Right lung (tissue), 5 donors: ENCODE results near the gene CYTH3. TPM values are rescaled to one million over a fixed set of nuclear protein-coding genes. Genes with fewer than 3 reads are reported as not detected.
"Not testable (repeated sequence)": the region's sequence is repeated elsewhere in the genome, so short reads cannot be mapped to it uniquely, and the experiment has no call there.

Source experiments
- DNase-seq, 2 donors: peaks; one replicate each; pipeline ENCODE4 v3.0.0-alpha.2; 2013
- polyA plus RNA-seq, 5 donors: library from polyadenylated mRNA; unstranded; fragments of 120-200 nt; gene quantifications; one replicate each; pipeline versions ENCODE4 v1.2.1 to v1.2.3, GENCODE V29; 2013; ENCODE audit warnings: inconsistent platforms in 1 of 5, low replicate concordance in 1 of 5; ENCODE audit not compliant: insufficient read length in 5 of 5, insufficient read depth in 1 of 5

Gene CYTH3
- polyA plus RNA-seq, 5 donors = 20.3 to 28.5 (median 27.5) TPM

DNA sequence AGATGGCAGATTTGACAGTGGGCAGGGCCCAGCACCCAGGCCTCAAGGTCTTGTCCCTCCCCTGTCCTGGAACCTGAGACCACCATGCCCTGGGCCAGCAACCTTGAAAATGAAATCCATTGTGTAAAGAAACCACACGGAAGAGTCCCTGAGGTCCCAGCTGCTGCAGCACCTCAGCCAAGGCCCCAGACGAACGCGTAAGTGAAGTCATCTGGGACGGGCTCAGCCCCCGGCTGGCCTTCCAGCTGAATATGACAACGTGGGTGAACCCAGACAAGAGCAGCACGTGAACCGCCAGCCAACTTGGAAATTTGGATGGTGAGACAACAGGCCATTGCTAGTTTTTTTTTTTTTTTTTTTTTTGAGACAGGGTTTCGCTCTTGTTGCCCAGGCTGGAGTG is 70.3 kb downstream of the CYTH3 start:
- no peak for DNase-seq

DNA sequence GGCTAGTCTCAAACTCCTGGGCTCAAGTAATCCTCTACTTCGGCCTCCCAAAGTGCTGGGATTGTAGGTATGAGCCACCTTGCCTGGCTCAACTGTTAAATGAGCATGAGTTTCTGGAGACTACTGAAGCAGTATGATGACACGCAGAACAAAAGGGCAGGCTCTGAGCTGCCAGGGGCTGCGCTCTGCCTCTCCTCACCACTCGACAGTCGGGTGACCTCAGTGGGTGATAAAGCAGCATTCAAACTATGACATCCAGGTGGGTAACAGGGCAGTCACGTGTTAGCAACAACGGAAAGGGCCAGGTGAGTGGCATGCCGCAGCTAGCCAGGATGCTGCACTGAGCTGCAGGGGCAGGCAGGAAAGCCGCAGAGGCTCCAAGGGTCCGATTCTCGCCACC is 71.5 kb downstream of the CYTH3 start:
- DNase-seq = no peak

DNA sequence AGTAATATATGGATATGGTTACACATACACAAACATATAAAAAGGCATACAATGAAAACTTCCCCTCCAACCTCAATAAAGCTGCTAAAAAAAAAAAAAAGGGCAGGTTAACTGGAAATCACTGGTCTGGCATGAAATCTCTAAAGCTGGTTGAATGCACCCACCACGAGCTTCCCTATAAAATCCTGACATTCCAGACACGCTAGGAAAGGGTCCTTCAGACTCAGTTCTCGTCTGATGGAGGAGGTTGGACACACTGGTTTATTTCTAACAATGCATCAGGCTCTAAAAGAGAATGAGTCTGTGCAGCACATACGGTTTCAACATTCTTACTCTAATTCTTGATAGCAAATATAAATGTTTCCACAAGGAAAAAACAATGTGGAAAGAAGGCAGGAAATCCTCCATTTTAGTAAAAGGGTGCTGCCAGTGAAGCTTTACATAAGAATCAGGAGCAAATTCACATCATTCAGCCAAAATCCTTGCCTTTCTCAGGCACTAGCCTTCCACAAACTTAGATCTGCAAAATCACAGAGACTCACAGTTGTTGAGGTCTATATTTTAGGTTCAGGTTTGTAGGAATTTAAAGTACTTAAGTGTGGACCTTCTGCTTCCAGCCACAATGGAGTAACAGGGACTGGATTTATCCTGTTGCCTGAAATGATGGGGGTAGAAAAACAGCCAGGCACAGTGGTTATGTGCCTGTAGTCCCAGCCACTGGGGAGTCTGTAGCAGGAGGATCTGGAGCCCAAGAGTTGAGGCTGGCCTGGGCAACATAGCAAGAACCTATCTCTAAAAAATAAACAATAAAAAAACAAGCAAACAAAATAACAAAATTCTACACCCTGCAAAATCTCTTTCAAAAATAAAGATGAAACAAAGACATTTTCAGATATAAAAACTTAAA is 73.5 kb downstream of the CYTH3 start:
- DNase-seq = no peak

DNA sequence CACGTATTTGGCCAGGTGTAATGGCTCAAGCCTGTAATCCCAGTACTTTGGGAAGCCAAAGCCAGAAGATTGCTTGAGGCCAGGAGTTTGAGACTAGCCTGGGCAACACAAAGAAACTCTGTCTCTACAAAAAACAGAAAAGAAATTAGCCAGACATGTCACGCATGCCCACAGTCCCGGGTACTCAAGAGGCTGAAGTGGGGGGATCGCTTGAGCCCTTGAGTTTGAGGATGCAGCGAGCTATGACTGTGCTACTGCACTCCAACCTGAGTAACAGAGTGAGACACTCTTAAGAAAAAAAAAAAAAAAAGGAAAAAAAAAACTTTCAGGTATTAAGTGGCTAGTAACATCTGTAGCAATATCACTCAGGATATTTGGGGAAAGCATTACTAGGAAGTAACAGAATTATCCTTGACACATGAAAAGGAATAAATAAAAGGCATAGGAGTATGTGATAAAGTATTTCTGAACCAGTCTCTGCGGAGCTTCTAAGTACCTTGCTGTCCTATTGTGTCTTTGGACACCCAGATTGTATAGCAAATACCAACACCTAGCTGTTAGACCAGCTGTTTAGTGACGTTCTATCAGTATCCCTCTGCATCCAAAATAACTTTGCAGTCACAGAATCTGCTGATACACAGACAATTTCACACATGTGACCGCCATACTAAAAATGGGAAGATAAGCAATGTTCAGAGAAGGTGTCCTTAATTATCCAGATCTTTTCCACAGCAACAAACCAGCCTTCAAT is 74.4 kb downstream of the CYTH3 start:
- DNase-seq = no peak

DNA sequence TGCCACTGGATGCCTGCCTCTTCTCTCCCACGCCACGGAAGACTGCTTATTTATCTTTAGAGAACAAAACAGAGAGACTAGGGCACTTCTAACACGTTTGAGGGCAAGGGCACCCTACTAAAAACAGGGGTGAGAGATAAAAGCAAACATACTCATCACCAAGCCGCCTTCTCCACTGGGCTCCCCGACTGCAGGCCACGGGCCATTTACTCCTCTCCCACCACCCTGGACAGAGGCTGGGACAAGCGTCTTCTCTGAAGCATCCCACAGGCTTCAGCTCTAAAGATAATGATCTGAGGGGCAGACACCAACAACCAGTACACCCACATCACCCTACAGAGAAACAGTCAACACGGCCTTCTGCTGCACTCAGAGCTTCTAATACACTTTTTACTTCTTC is 78.7 kb downstream of the CYTH3 start:
- no peak for DNase-seq

DNA sequence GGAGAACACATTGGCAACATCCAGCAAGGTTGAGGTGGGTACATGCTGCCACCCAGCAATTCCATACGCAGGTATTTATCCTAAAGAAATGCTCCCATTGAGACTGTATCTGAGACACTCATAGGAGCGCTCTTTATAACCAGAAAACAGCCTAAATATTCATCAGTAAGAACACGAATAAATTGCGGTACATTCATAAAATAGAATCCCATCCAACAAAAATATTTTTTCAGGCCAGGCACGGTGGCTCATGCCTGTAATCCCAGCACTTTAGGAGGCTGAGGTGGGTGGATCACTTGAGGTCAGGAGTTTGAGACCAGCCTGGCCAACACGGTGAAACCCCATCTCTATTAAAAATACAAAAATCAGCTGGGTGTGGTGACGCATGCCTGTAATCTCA is 81.9 kb downstream of the CYTH3 start:
- not testable (repeated sequence) for DNase-seq

DNA sequence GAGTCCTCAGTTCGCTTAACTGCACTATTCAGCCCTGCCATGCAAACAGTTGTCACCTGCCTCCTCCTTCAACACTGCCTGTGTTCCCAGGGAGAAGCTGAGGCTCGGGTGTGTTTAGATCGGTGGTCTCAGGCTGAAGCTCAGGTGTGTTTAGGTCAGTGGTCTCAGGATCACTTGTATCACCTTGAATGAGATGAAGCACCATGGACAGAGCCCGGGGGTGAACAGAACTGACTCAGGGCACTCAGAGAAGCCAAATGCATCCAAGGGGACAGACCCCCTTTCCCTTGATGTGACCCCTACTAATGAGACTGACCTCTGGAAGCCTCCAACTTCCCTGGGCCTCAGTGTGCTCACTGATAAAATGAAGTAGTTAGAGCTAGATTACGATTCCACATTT is 84.0 kb downstream of the CYTH3 start:
- no peak for DNase-seq

DNA sequence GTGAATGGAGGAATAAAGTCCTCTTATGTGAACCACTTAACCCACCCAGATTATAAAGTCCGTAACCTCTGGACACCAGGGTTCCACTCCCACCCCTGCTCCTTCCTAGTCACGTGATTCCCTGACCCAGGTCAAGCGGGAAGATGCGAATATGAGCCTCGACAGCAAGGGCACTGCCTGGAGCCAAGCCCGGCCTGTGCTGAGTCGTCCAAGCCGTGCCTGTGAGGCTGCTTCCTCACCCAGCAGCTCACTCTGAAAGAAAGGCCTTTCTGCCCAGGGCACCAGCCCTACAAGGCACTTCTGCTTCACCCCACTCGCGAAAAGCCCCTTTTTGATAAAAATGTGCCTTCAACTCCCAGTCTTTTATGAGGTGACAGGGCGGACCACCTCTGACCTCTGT is 85.8 kb downstream of the CYTH3 start:
- DNase-seq = no peak

DNA sequence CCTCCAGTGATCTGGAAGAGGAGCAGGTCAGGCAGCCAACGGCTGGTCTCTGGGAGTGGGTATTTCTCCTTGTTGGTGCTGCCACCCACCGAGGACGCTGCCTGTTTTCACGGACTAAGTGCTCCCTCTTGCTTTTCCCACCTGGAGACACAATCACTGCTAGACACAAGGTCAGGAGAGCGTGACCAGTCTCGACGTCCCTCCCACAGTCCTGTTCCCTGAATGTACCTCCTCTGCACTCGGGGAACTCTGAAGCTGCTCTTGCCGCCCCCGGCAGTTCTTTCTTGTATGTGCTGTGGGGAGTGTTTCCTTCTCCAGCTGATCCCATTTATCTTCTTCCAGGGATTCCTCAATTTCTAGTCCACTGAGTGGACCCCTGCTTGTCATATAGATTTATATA is 89.4 kb downstream of the CYTH3 start:
- no peak for DNase-seq

DNA sequence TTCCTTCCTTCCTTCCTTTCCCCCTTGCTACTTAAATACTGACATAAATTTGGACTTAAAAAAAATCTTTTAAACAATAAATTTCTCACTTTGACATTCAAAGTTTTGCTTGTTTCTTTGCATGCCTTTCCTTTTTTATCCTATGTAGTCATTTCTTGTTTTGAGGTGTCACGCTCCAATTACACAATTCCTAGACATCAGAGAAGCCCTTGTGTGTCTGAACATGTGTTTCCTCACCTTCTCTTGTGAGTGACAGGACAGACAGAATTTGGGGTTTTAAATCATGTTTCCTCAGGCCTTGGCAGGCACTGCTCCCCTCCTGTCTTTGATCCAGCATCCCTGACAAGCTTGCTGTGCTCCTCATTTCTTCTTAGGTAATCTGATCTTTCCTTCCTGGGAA is 91.3 kb downstream of the CYTH3 start:
- DNase-seq = no peak

DNA sequence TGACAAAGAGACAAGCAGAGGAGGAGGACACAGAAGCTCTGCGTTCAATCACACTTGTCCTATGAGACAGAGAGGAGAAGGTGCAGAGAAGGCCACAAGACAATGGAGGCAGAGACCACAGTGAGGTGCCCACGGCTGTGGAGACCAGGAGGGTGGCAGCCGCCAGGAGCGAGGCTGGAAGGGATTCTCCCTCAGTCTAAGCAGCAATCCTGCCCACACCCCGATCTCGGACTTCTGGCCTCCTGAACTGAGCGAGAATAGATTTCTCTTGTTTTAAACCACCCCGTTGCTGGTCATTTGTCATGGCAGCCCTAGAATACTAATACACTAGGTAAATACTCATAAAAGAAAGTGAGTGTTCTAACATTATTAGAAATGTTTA is 92.1 kb downstream of the CYTH3 start:
- no peak for DNase-seq

DNA sequence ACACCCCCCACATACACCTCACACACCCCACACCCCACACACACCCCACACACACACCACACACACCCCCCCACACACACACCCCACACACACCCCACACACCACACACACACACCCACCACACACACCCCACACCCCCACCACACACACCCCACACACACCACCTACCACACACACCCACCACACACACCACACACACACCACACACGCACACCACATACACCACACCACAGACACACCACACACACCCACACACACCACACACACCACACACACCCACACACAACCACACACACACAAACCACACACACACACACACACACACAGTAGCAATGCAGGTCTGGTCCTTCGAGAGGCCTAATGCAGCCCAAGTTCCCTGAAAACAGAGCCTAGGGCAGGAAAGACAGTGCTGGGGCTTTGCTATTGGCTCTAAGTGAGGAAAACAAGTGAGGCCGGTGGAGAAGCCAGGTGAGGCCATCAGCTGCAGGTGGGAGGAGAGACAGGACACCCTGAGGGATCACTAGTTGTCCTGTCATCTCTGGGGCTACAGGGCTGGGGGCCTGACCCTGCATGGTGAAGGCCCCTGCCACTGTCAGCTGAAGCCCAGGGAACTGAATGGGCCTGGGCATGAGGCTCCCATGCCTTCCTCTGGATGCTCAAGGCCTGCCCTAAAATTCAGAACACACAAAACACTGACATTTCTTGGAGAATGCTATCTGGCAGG is 92.6 kb downstream of the CYTH3 start:
- no peak for DNase-seq

DNA sequence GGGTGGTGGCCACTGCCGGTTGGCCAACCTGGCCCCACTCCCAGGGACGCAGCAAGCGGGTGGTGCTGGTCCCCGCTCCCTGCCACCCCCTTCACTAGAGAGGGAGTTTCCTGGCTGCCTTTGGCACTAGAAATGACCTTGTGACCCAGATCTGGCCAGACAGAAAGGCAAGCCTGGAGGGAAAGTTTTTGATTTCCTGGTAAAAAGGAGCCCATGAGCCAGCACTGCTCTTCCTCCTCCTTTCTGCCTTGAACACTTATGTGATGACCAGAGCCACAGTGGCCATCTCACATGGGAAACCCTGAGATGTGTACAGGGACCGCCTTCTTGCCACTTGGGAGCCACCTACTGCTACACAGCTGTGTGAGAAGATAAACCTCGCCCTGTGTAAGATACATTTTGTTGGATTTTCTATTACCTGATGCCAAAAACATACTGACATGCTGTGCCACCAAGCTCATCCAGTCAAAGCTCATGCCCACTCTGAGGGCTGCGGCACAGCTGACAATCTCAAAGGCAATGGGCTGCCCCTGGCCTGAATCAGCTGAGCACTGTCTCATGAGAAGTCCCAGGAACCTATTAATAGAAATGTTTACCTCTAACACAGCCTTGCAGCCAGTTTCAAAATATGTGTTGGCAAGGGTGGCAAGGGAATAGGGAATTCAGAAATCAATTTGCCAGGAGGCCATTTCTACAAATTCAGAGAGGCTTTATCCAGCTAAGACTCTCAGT is 94.0 kb downstream of the CYTH3 start:
- DNase-seq = no peak

DNA sequence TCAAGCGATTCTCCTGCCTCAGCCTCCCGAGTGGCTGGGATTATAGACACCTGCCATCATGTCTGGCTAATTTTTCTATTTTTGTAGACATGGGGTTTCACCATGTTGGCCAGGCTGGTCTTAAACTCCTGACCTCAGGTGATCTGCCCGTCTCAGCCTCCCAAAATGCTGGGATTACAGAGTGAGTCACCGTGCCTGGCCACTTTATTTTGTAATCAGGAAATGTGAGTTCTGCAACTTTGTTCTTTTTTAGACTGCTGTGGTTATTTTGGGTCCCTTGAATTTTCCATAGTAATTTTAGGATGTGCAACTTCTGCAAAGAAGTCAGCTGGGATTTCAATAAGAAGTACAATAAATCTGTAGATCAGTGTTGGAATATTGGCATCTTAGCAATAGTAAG is 96.8 kb downstream of the CYTH3 start:
- no peak for DNase-seq

DNA sequence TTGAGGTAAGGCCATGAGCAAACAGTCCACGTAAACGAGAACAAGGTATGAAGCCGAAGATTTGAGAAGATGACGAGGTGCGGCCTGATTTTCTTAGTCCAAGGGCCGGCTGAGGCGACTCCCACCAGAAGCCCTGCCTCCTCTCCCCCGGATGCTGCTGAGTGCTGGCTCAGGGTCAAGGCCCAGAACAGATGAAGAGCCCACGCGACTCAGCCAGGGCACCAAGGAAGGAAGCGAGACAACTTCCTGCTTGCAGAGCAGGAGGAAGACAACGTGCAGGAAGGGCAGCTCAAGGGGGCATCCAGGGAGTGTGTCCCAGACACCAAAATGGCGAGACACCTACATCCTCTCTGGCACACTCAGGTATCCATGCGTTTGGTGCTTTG is 99.5 kb downstream of the CYTH3 start:
- no peak for DNase-seq

DNA sequence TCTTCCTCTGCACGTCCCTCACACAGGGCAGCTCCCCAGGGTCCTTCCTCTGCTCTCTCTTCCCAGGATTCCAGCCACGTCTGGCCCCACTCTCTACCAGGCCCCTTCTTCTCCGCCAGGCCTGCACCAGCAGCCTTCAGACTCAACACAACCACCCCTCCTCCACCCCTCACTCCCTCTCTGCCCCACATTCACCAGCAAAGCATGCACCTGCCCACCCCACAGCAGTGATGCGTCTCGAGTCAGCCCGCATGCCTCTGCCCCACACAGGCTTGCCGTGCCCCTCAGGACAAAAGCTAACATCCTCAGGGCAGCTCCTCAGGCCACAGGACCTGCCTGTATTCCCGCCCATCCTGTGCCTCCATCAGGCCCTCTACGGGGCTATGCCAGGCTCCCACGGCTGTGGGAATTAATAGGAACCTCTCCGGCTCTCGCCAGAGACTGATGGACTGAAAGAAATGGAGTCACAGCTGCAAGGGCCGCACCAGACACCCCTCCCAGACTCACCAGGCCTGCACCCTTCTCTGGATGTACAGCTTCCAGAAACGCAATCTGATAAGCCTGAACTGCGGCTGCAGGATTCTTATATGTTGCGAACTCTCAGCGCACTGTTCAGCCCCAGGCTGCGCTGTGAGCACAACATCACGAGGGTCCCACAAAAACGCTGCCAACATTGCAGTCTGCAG is 100.1 kb downstream of the CYTH3 start:
- DNase-seq = no peak

DNA sequence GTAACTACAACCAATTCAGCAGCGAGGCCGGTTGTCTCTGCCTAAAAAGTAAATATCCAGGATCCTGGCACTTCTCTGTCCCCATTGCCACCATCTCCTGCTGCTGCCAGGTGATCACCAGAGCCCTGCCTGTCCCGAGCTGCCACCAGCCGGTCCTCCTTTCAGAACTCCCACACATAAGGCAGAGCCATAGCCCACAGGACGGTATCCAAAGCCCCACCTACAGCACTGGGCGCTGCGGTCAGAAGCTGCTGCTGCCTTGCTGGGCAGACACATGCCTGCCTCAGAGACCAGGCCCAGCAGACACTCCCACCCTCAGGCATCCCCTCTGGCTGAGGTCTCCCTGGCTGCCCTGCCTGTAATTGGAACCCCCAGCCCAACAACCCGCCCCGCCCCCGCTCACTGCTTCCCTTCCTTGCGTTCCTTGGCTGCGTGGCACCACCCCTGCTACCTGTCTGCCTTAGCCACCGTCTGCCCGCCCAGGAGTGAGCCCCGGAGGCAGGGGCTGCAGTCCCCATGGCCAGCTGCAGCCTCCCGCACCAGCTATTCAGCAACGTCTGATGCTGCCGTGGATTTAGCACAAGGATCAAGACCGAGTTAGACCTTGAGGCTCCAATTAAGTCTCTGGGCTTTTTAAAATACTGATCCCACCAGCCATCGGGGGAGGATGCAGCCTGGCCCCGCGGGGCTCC is 100.7 kb downstream of the CYTH3 start:
- DNase-seq = no peak

DNA sequence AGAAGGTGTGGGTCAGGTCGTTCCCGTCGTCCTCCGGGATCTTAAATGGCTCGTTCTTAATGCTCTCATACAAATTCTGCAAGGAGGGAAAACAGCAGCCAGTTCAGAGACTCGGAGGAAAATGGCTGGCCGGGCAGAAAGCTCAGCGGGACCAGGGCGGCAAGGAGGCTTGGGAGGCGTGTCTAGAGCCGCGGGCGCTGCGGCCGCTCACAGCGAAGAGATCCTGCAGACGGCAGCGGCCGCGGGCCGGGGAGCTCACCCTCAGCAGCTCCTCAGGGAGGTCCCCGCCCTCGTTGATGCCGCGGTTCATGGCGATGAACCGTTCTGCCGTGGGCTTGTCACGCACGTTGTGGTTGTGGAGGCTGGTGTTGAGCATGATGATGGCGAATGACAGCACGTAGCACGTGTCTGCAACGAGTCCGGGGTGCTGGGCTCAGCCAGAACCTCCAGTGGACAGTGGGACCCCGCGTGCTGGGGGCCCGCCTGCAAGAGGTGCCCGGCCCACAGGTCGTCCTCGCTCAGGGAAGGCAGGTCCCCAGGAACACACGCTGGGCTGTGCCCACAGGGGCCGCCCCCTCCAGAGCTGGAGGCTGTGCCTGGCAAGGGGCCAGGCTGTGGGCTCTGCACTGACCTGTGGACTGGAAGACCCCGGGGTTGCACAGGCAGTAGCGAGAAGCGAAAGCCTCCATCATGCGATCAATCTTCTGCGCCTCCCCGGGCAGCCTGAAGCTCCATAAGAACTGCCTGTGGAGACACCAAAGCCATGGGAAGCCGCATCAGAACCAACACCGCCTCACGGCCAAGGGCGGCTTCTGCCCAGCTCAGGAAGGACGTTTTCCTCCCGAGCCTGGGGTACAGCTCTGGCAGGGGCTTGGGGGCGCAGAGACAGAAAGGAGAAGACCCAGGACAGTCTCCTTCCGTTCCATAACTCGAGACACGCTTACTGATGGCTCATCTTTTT is 101.6 kb downstream of the CYTH3 start:
- no peak for DNase-seq

DNA sequence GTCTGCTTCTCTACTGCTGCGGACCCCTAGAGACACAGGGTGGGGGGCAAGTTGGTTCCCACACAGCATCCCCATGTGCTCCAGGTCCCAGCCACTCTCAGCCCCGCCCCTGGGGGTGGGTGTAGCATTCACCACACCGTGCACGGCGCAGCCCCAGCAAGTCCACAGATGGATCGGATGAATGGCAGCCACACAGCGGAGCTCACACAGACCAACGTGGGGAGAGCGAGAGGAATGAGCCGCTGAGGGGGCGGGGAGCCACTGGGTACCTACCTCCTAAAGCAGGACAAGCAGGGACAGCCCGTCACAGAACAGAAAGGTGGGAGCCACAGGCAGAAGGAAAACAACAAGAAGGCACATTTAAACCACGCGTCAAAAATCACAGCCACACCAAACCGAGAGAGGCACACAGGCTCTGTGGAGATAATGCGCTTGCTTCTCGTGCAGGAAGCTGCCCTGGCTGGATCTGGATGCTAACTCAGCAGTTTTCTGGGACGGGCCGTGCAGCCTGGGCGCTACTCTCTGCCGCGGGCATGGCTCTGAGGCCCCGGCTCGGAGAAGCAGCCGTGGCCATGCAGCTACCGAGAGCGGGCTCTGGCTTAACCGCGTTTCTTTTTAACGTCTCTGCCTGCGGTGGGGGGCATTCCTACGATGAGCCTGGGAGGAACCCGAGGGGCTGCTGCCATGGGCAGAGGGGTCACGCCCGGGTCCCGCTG is 102.5 kb downstream of the CYTH3 start:
- DNase-seq = no peak
